Muscle of arm (tissue), 12 donors: ENCODE results near the gene ERMP1. TPM values are rescaled to one million over a fixed set of nuclear protein-coding genes. Genes with fewer than 3 reads are reported as not detected.

Experiments used
- polyA plus RNA-seq, 12 donors: library from polyadenylated mRNA; unstranded; fragments of 120-200 nt; gene quantifications; one replicate each; pipeline ENCODE4 v1.2.1, GENCODE V29; 2013; ENCODE audit not compliant: insufficient read length in 12 of 12

Gene ERMP1
- polyA plus RNA-seq, 12 donors: 6.6 to 15.0 (median 10.4) TPM; not detected in 1

Other genes with a start within 250 kb of the ERMP1 start
- 10 to 100 TPM in 11 of 12 donors, not detected in 1; 10.8 to 26.4 (median 20.2) TPM for gene RIC1, start 204.0 kb downstream of the ERMP1 start, polyA plus RNA-seq
- 10 to 100 TPM in 1 of 12 donors, 1 to 10 TPM in 5, under 1 TPM in 4, not detected in 2; 0.34 to 19.1 (median 1.1) TPM for gene MLANA, start 57.8 kb upstream of the ERMP1 start, polyA plus RNA-seq
- gene RANBP6, start 182.5 kb upstream of the ERMP1 start, polyA plus RNA-seq: 10 to 100 TPM in 11 of 12 donors, not detected in 1; 15.2 to 23.4 (median 20.2) TPM